H1 (cell line): ENCODE data around the gene FAM171A1. TPM values are rescaled to one million over a fixed set of nuclear protein-coding genes. Genes with fewer than 3 reads are reported as not detected.

Experiments used
- CTCF ChIA-PET: fragments of 300-600 bp; sonication (Branson Sonifier 250); formaldehyde crosslinking; loops from one replicate; lab custom pipeline; 2021; ENCODE audit not compliant: partially characterized antibody; lab: Charles Lee
- POLR2A ChIA-PET: fragments of 300-600 bp; sonication (Branson Sonifier 250); formaldehyde crosslinking; loops from one replicate; lab custom pipeline; 2021; ENCODE audit warnings: inconsistent platforms; ENCODE audit not compliant: partially characterized antibody; lab: Charles Lee
- DNase-seq, 2 experiments: peaks; one replicate each; pipeline versions ENCODE4 v3.0.0 to v3.0.0-alpha.2; 2010 to 2022; ENCODE audit warnings: low spot score in 2 of 2, low read depth in 1 of 2, mixed read lengths in 1 of 2
- FAIRE-seq: peaks from 2 replicates; lab custom pipeline; 2011; peaks lifted over from hg19 to GRCh38; lab: Jason Lieb, UNC
- H2AFZ ChIP-seq: 2 replicates; pipeline ENCODE4 v1.8.1; 2012; ENCODE audit warnings: low read length, inconsistent platforms
- H2AK5ac ChIP-seq: 2 replicates; pipeline ENCODE4 v1.6.1; 2013; ENCODE audit warnings: low read depth, low read length
- H2BK120ac ChIP-seq: replicated peaks from 2 replicates; pipeline ENCODE3; 2013; ENCODE audit warnings: low read depth, low read length, inconsistent platforms
- H2BK12ac ChIP-seq: 2 replicates; pipeline ENCODE4 v1.6.1; 2013; ENCODE audit warnings: low read depth, low read length
- H2BK15ac ChIP-seq: 2 replicates; pipeline ENCODE4 v1.6.1; 2013; ENCODE audit warnings: low read length
- H2BK20ac ChIP-seq: 2 replicates; pipeline ENCODE4 v1.6.1; 2013; ENCODE audit warnings: low read length
- H2BK5ac ChIP-seq: 2 replicates; pipeline ENCODE4 v1.6.1; 2013; ENCODE audit warnings: low read depth, low read length
- H3K14ac ChIP-seq: 2 replicates; pipeline ENCODE4 v1.6.1; 2013; ENCODE audit warnings: inconsistent platforms; ENCODE audit not compliant: insufficient read length
- H3K18ac ChIP-seq: 2 replicates; pipeline ENCODE4 v1.6.1; 2013; ENCODE audit warnings: low read length; ENCODE audit errors: extremely low read depth
- H3K23ac ChIP-seq: 2 replicates; pipeline ENCODE4 v1.6.1; 2013; ENCODE audit warnings: inconsistent platforms; ENCODE audit not compliant: insufficient read length
- H3K23me2 ChIP-seq: 2 replicates; pipeline ENCODE4 v1.6.1; 2013; ENCODE audit warnings: low read depth, low read length
- H3K27ac ChIP-seq: 2 replicates; pipeline ENCODE4 v1.6.1; 2011; ENCODE audit warnings: low read depth, low read length, inconsistent platforms
- H3K27me3 ChIP-seq, 4 experiments: replicated peaks in 1 of 4; 1 replicate in 1 of 4; 2 replicates in 3 of 4; pipeline versions ENCODE4 v1.6.1 to v1.8.1; 2011 to 2013; ENCODE audit warnings: low read length in 3 of 4, mild to moderate bottlenecking in 3 of 4, inconsistent platforms in 2 of 4, mixed read lengths in 2 of 4, moderate library complexity in 1 of 4; ENCODE audit not compliant: control insufficient read depth in 3 of 4, insufficient read depth in 3 of 4; ENCODE audit errors: extremely low read depth in 1 of 4
- H3K36me3 ChIP-seq, 4 experiments: 2 replicates each; pipeline versions ENCODE4 v1.6.1 to v1.8.1; 2011 to 2013; ENCODE audit warnings: mild to moderate bottlenecking in 4 of 4, low read length in 3 of 4, moderate library complexity in 2 of 4, control low read depth in 1 of 4, inconsistent platforms in 1 of 4; ENCODE audit not compliant: insufficient read depth in 4 of 4, control insufficient read depth in 2 of 4
- H3K4ac ChIP-seq: replicated peaks from 2 replicates; pipeline ENCODE3; 2013; ENCODE audit warnings: low read length, low read depth, mixed read lengths, inconsistent platforms; ENCODE audit not compliant: insufficient read length
- H3K4me1 ChIP-seq, 4 experiments: replicated peaks in 1 of 4; 1 replicate in 1 of 4; 2 replicates in 3 of 4; pipeline versions ENCODE4 v1.6.1 to v1.8.1; 2011 to 2013; ENCODE audit warnings: low read length in 3 of 4, inconsistent platforms in 2 of 4, mixed read lengths in 1 of 4; ENCODE audit not compliant: insufficient read depth in 4 of 4, control insufficient read depth in 3 of 4
- H3K4me2 ChIP-seq, 2 experiments: 2 replicates each; pipeline versions ENCODE4 v1.6.1 to v1.8.1; 2011 to 2013; ENCODE audit warnings: low read depth in 2 of 2, low read length in 2 of 2, control low read depth in 1 of 2, inconsistent platforms in 1 of 2, mild to moderate bottlenecking in 1 of 2; ENCODE audit not compliant: insufficient read depth in 1 of 2
- H3K4me3 ChIP-seq, 4 experiments: fragments of 200-600, 300-600 bp in 1 of 4; sonication (generic), shearing (Covaris generic), sonication (Bioruptor Twin) in 1 of 4; 2 replicates each; pipeline versions ENCODE4 v1.5.1 to v1.8.1; 2011 to 2016; ENCODE audit warnings: low read length in 4 of 4, low read depth in 3 of 4, control low read depth in 2 of 4, inconsistent platforms in 2 of 4, mild to moderate bottlenecking in 2 of 4, mixed read lengths in 1 of 4, moderate library complexity in 1 of 4; ENCODE audit not compliant: insufficient read depth in 2 of 4; ENCODE audit errors: extremely low read depth in 1 of 4
- H3K56ac ChIP-seq: replicated peaks from 2 replicates; pipeline ENCODE3; 2013; ENCODE audit warnings: low read depth, mild to moderate bottlenecking, mixed read lengths, low read length, inconsistent platforms; ENCODE audit not compliant: insufficient read length
- H3K79me1 ChIP-seq: 2 replicates; pipeline ENCODE4 v1.6.1; 2013; ENCODE audit warnings: low read depth, low read length, control low read depth
- H3K79me2 ChIP-seq, 2 experiments: 2 replicates each; pipeline versions ENCODE4 v1.6.1 to v1.8.1; 2012 to 2013; ENCODE audit warnings: low read length in 2 of 2, mild to moderate bottlenecking in 2 of 2, inconsistent platforms in 1 of 2; ENCODE audit not compliant: insufficient read depth in 2 of 2, control insufficient read depth in 1 of 2
- H3K9ac ChIP-seq, 4 experiments: replicated peaks in 1 of 4; 1 replicate in 1 of 4; 2 replicates in 3 of 4; pipeline versions ENCODE4 v1.6.1 to v1.8.1; 2011 to 2013; ENCODE audit warnings: low read depth in 3 of 4, low read length in 3 of 4, control low read depth in 2 of 4, mild to moderate bottlenecking in 2 of 4, moderate library complexity in 2 of 4, inconsistent platforms in 1 of 4; ENCODE audit errors: extremely low read depth in 1 of 4
- H3K9me3 ChIP-seq, 2 experiments: 2 replicates each; pipeline versions ENCODE4 v1.6.1 to v1.8.1; 2012 to 2013; ENCODE audit warnings: mild to moderate bottlenecking in 2 of 2, moderate library complexity in 2 of 2, control low read depth in 1 of 2, inconsistent platforms in 1 of 2, low read depth in 1 of 2, low read length in 1 of 2, mixed read lengths in 1 of 2; ENCODE audit not compliant: insufficient read depth in 2 of 2
- H4K20me1 ChIP-seq, 2 experiments: replicated peaks in 1 of 2; 2 replicates each; pipeline versions ENCODE3 to v1.8.1; 2011 to 2013; ENCODE audit warnings: inconsistent platforms in 2 of 2, low read length in 2 of 2, mild to moderate bottlenecking in 1 of 2; ENCODE audit not compliant: insufficient read depth in 2 of 2, control insufficient read depth in 1 of 2
- H4K5ac ChIP-seq: 2 replicates; pipeline ENCODE4 v1.6.1; 2013; ENCODE audit warnings: low read length, low read depth, mixed read lengths, inconsistent platforms; ENCODE audit not compliant: insufficient read length
- H4K8ac ChIP-seq: 2 replicates; pipeline ENCODE4 v1.8.0; 2013; ENCODE audit warnings: mild to moderate bottlenecking, moderate library complexity, low read length, inconsistent platforms; ENCODE audit not compliant: insufficient read depth; ENCODE audit errors: extremely low read depth
- H4K91ac ChIP-seq: replicated peaks from 2 replicates; pipeline ENCODE3; 2013; ENCODE audit warnings: low read length, mixed read lengths, inconsistent platforms; ENCODE audit not compliant: insufficient read length
- CTBP2 ChIP-seq: IDR thresholded peaks from 2 replicates; pipeline ENCODE4 v1.7.0; 2011; ENCODE audit warnings: borderline replicate concordance, mild to moderate bottlenecking, moderate library complexity, mixed read lengths, low read length; ENCODE audit not compliant: insufficient read depth, insufficient read length
- GABPA ChIP-seq: IDR thresholded peaks from 2 replicates; pipeline ENCODE4 v1.6.1; 2011; ENCODE audit warnings: mild to moderate bottlenecking, low read length, moderate library complexity, borderline replicate concordance; ENCODE audit not compliant: insufficient read depth
- KDM4A ChIP-seq: IDR thresholded peaks from one replicate; pipeline ENCODE4 v1.7.1; 2012; ENCODE audit warnings: low read depth, mild to moderate bottlenecking, moderate library complexity, low read length, inconsistent platforms; ENCODE audit not compliant: severe bottlenecking
- NANOG ChIP-seq: IDR thresholded peaks from 2 replicates; pipeline ENCODE4 v1.6.1; 2011; ENCODE audit warnings: low read length, low read depth, mild to moderate bottlenecking, inconsistent platforms; ENCODE audit not compliant: insufficient read depth, poor library complexity, severe bottlenecking
- POLR2AphosphoS5 ChIP-seq: IDR thresholded peaks from 2 replicates; pipeline ENCODE4 v1.6.1; 2011; ENCODE audit warnings: low read depth, low read length
- SAP30 ChIP-seq: fragments of 300-600 bp; sonication (generic); IDR thresholded peaks from 2 replicates; pipeline ENCODE4 v1.7.1; 2012; ENCODE audit warnings: low read length, moderate library complexity, mild to moderate bottlenecking, inconsistent platforms; ENCODE audit not compliant: insufficient read depth, insufficient replicate concordance
- SIRT6 ChIP-seq: IDR thresholded peaks from one replicate; pipeline ENCODE4 v1.7.1; 2012; ENCODE audit warnings: low read length, inconsistent platforms
- SUZ12 ChIP-seq: fragments of 200-600 bp; sonication (generic); IDR thresholded peaks from 2 replicates; pipeline ENCODE4 v1.6.1; 2012; ENCODE audit warnings: mild to moderate bottlenecking, inconsistent platforms, low read length, moderate library complexity, mixed read lengths
- TAF1 ChIP-seq: IDR thresholded peaks from 2 replicates; pipeline ENCODE4 v1.6.1; 2011; ENCODE audit warnings: mild to moderate bottlenecking, low read depth, low read length
- WGBS, 2 experiments: shearing (Covaris generic) in 1 of 2; methylation state at CpG; one replicate each; pipeline versions ENCODE4 v1.1.6 to v1.1.7; 2013 to 2015; ENCODE audit warnings: low lambda C conversion rate in 2 of 2, mixed read lengths in 2 of 2, inconsistent platforms in 1 of 2, low coverage in 1 of 2, missing lambda C conversion rate in 1 of 2; ENCODE audit not compliant: insufficient replicate concordance in 2 of 2, insufficient coverage in 1 of 2, insufficient read length in 1 of 2; ENCODE audit errors: extremely low coverage in 1 of 2, missing lambda C conversion rate in 1 of 2; 5-methylcytosine and 5-hydroxymethylcytosine counted together
- polyA plus RNA-seq, 7 experiments: library from polyadenylated mRNA; depleted of rRNA in 3 of 7; stranded (reverse) in 5 of 7; unstranded in 2 of 7; fragments of >200 nt in 5 of 7; fragments of 200-250 nt in 2 of 7; gene quantifications; 1 replicate in 5 of 7; 2 replicates in 1 of 7; 4 replicates in 1 of 7; pipeline versions ENCODE4 v1.2.1 to v1.2.3, GENCODE V29; 2011 to 2013; ENCODE audit warnings: missing spikeins in 2 of 7, mixed read lengths in 2 of 7
- total RNA-seq: library from RNA; stranded (reverse); fragmentation: NEBNext Ultra II Directional; extraction: Animal tissue kit (Norgen Biotek cat#: 25700); gene quantifications from 2 replicates; pipeline ENCODE4 v1.2.1, GENCODE V29; 2021
- TF ChIP-seq, protein P1 (sequence below): IDR thresholded peaks from 2 replicates; pipeline ENCODE4 v1.6.1; 2012; ENCODE audit warnings: inconsistent platforms

FAM171A1 gene
- total and polyA plus RNA-seq, 2 of the 8 experiments (the other 6 are each of a cell fraction or from before 2014, with no cell fraction given): 26.6 to 42.1 TPM

DNA sequence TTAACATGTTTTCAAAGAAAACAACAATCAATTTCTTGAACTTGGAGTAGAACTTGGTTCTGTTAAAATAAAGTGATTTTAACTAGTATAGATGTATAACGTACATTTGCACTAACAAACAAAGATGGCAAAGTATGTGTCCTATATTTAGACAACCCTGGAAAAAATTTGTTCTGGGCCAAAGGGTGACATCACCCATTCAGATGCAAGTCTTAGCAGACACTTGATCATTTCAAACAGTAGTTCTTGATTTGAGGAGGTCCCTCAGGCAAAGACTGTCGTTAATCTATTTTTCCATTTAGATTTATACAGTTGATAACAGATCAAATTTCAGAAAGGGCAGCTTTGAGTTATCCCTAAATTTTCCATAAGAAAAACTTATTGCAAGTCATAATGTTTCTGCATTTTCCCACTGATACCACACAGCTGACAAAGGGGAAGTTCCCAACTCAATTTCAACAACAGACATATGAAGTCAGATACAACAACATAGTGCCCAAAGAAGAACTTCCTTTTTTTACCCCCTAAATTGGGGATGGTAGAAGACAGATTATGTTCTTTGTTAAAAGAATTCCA is 207.7 kb downstream of the FAM171A1 start:
- no peak overlapping the region for H4K91ac ChIP-seq
- H3K23me2 ChIP-seq: peaks cover 5% of the 10 kb centered on the region; the same call in 1 of the 2 replicates
- 89% methylated on average over 2 of the region's 2 CpGs; no CpG with 5 or more reads in 1 of the 2 experiments for WGBS, 2 experiments
- no peaks in the 10 kb centered on the region for H3K9me3 ChIP-seq
- no peak overlapping the region for H2BK5ac ChIP-seq
- H2BK120ac ChIP-seq: no peak overlapping the region
- H3K79me1 ChIP-seq: 0 out of 2 replicates have a peak, but pooled peaks cover 2% of the 10 kb centered on the region
- H3K36me3 ChIP-seq: no peaks in the 10 kb centered on the region
- H3K4me2 ChIP-seq: no peak overlapping the region
- H3K27ac ChIP-seq: no peak overlapping the region
- no peak overlapping the region for H3K9ac ChIP-seq
- H3K14ac ChIP-seq: no peak overlapping the region
- H3K56ac ChIP-seq: no peak overlapping the region
- H3K4me1 ChIP-seq: peaks cover 0 to 4% (median 1%) of the 10 kb centered on the region in 4 experiments; a peak in 3 of 7 replicates
- DNase-seq: no peak
- no peak overlapping the region for H3K23ac ChIP-seq
- no peaks in the 10 kb centered on the region for H3K27me3 ChIP-seq
- no peak overlapping the region for H3K4me3 ChIP-seq
- no peak overlapping the region for H2BK20ac ChIP-seq
- H2AFZ ChIP-seq: no peak overlapping the region
- H3K79me2 ChIP-seq: peaks cover 0 to 15% of the 10 kb centered on the region in 2 experiments; a peak in 2 of 4 replicates
- ChIA-PET POLR2A (interaction anchor here (0.8 to 1.0 kb wide), 2 partner anchors 10 to 92 kb away, joined by 3 read pairs; no protein-coding TSS in a partner anchor), CTCF (interaction anchor here (0.6 kb wide), 1 partner anchor 343 kb away, joined by 4 read pairs; no protein-coding TSS in a partner anchor)
- no peak overlapping the region for H3K18ac ChIP-seq
- no peaks in the 10 kb centered on the region for H4K20me1 ChIP-seq
- no peak overlapping the region for H2BK12ac ChIP-seq
- no peak overlapping the region for H2AK5ac ChIP-seq
- no peak for TF ChIP-seq NANOG
- no peak for TF ChIP-seq KDM4A
- TF ChIP-seq, protein P1, sequence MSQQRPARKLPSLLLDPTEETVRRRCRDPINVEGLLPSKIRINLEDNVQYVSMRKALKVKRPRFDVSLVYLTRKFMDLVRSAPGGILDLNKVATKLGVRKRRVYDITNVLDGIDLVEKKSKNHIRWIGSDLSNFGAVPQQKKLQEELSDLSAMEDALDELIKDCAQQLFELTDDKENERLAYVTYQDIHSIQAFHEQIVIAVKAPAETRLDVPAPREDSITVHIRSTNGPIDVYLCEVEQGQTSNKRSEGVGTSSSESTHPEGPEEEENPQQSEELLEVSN: no peak
- no peak for TF ChIP-seq CTBP2
- no peak for TF ChIP-seq SUZ12
- no peak for TF ChIP-seq POLR2AphosphoS5
- no peak for TF ChIP-seq SAP30
- TF ChIP-seq TAF1: no peak
- no peak for TF ChIP-seq GABPA
- TF ChIP-seq SIRT6: no peak
- TF ChIP-seq, all 59 proteins: peak for 0
- FAIRE-seq: no peak
- H2BK15ac ChIP-seq: no peak overlapping the region
- H4K5ac ChIP-seq: no peak overlapping the region
- H4K8ac ChIP-seq: no peak overlapping the region
- no peak overlapping the region for H3K4ac ChIP-seq
